CD14-positive monocyte (primary cell): ENCODE data around the gene PPTC7. TPM values are rescaled to one million over a fixed set of nuclear protein-coding genes. Genes with fewer than 3 reads are reported as not detected.

Experiments used
- DNase-seq, 3 donors: peaks; one replicate each; pipeline ENCODE4 v3.0.0-alpha.2; 2011 to 2022
- H2AFZ ChIP-seq: 2 replicates; pipeline ENCODE4 v1.6.0; 2012; ENCODE audit warnings: mild to moderate bottlenecking, low read depth, low read length, inconsistent platforms; ENCODE audit not compliant: insufficient read depth, poor library complexity, severe bottlenecking
- H3K27ac ChIP-seq, 2 donors: 1 replicate in 1 of 2; 2 replicates in 1 of 2; pipeline ENCODE4 v1.5.1; 2012 to 2013; ENCODE audit warnings: low read length in 2 of 2, control low read depth in 1 of 2, inconsistent platforms in 1 of 2, low read depth in 1 of 2, mild to moderate bottlenecking in 1 of 2
- H3K27me3 ChIP-seq, 2 donors: one replicate each; pipeline versions ENCODE4 v1.6.0 to v1.6.1; 2011 to 2013; ENCODE audit warnings: low read length in 2 of 2; ENCODE audit not compliant: control insufficient read depth in 2 of 2, insufficient read depth in 2 of 2
- H3K36me3 ChIP-seq, 2 donors: replicated peaks in 1 of 2; 1 replicate in 1 of 2; 2 replicates in 1 of 2; pipeline versions ENCODE4 v1.5.1 to v1.6.1; 2012 to 2013; ENCODE audit warnings: low read length in 2 of 2, control low read depth in 1 of 2, inconsistent platforms in 1 of 2, mild to moderate bottlenecking in 1 of 2; ENCODE audit not compliant: insufficient read depth in 2 of 2, control insufficient read depth in 1 of 2
- H3K4me1 ChIP-seq, 2 donors: 1 replicate in 1 of 2; 2 replicates in 1 of 2; pipeline versions ENCODE4 v1.5.1 to v1.6.1; 2012 to 2013; ENCODE audit warnings: low read length in 2 of 2, control low read depth in 1 of 2, inconsistent platforms in 1 of 2, mild to moderate bottlenecking in 1 of 2, moderate library complexity in 1 of 2; ENCODE audit not compliant: insufficient read depth in 2 of 2, control insufficient read depth in 1 of 2
- H3K4me2 ChIP-seq: replicated peaks from 2 replicates; pipeline ENCODE3; 2012; ENCODE audit warnings: low read length, moderate library complexity, mild to moderate bottlenecking; ENCODE audit not compliant: poor library complexity, severe bottlenecking; ENCODE audit errors: extremely low read depth
- H3K4me3 ChIP-seq, 3 experiments: fragments of 200-600 bp in 1 of 3; sonication (generic) in 1 of 3; replicated peaks in 1 of 3; 1 replicate in 2 of 3; 2 replicates in 1 of 3; pipeline ENCODE4 v1.5.1; 2011 to 2013; ENCODE audit warnings: low read length in 3 of 3, mild to moderate bottlenecking in 3 of 3, control low read depth in 2 of 3, low read depth in 2 of 3, inconsistent platforms in 1 of 3, moderate library complexity in 1 of 3
- H3K79me2 ChIP-seq: 2 replicates; pipeline ENCODE4 v1.6.0; 2012; ENCODE audit warnings: mild to moderate bottlenecking, control low read depth, inconsistent platforms, low read length, moderate library complexity; ENCODE audit not compliant: insufficient read depth
- H3K9ac ChIP-seq: 2 replicates; pipeline ENCODE4 v1.6.0; 2017; ENCODE audit warnings: low read length, mild to moderate bottlenecking; ENCODE audit not compliant: insufficient read depth, poor library complexity, severe bottlenecking
- H3K9me3 ChIP-seq, 2 donors: replicated peaks in 1 of 2; 1 replicate in 1 of 2; 2 replicates in 1 of 2; pipeline versions ENCODE4 v1.5.1 to v1.6.1; 2012 to 2013; ENCODE audit warnings: low read length in 2 of 2, control low read depth in 1 of 2; ENCODE audit not compliant: control insufficient read depth in 1 of 2, insufficient read depth in 1 of 2
- H4K20me1 ChIP-seq: 2 replicates; pipeline ENCODE4 v1.6.0; 2012; ENCODE audit warnings: mild to moderate bottlenecking, low read length, control low read depth, moderate library complexity; ENCODE audit not compliant: insufficient read depth
- H3K27ac Mint-ChIP-seq, 7 donors: one replicate each; pipeline ENCODE4 v1.8.0; 2020; ENCODE audit warnings: mild to moderate bottlenecking in 7 of 7, mixed read lengths in 7 of 7, moderate library complexity in 6 of 7, inconsistent platforms in 2 of 7
- H3K27me3 Mint-ChIP-seq, 3 donors: one replicate each; pipeline ENCODE4 v1.8.0; 2021 to 2022; ENCODE audit warnings: low read depth in 3 of 3, mild to moderate bottlenecking in 3 of 3, mixed read lengths in 3 of 3, moderate library complexity in 3 of 3, inconsistent platforms in 1 of 3
- H3K36me3 Mint-ChIP-seq, 2 donors: one replicate each; pipeline ENCODE4 v1.8.0; 2020; ENCODE audit warnings: mixed read lengths in 2 of 2, inconsistent platforms in 1 of 2, mild to moderate bottlenecking in 1 of 2
- H3K4me1 Mint-ChIP-seq: one replicate; pipeline ENCODE4 v1.8.0; 2020; ENCODE audit warnings: mild to moderate bottlenecking, mixed read lengths
- H3K4me3 Mint-ChIP-seq, 2 donors: one replicate each; pipeline ENCODE4 v1.8.0; 2020; ENCODE audit warnings: mild to moderate bottlenecking in 2 of 2, mixed read lengths in 2 of 2, moderate library complexity in 1 of 2
- H3K9me3 Mint-ChIP-seq, 7 donors: one replicate each; pipeline ENCODE4 v1.8.0; 2020 to 2022; ENCODE audit warnings: mixed read lengths in 7 of 7, mild to moderate bottlenecking in 6 of 7, moderate library complexity in 6 of 7, inconsistent platforms in 2 of 7
- WGBS: methylation state at CpG from one replicate; pipeline ENCODE4 v1.1.5; 2013; ENCODE audit warnings: missing lambda C conversion rate; ENCODE audit not compliant: insufficient coverage; 5-methylcytosine and 5-hydroxymethylcytosine counted together
- intact Hi-C, 2 donors: fragments of 100-400 bp; cut with micrococcal nuclease; formaldehyde crosslinking; loops; one replicate each; pipeline versions ENCODE4 v1.15.0 to v1.15.1; 2023
- polyA plus RNA-seq, 3 donors: library from polyadenylated mRNA; depleted of rRNA in 1 of 3; unstranded in 2 of 3; stranded (reverse) in 1 of 3; fragments of 300-500 nt in 2 of 3; fragments of >200 nt in 1 of 3; fragmentation: Illumina TruSeq in 2 of 3; gene quantifications; 1 replicate in 2 of 3; 2 replicates in 1 of 3; pipeline ENCODE4 v1.2.3, GENCODE V29; 2012 to 2021
- TF ChIP-seq, protein P1 (sequence below): fragments of 200-600 bp; IDR thresholded peaks from one replicate; pipeline ENCODE4 v1.8.0; 2022; ENCODE audit warnings: antibody characterized with exemption, mild to moderate bottlenecking

PPTC7 gene
- polyA plus RNA-seq, 3 donors: 11.6 to 36.5 (median 15.1) TPM

GRCh38 chr12:110568752-110569151 is 14.4 kb downstream of the PPTC7 start:
- H3K9ac ChIP-seq: no peak overlapping the region
- H3K4me3 ChIP-seq: no peak overlapping the region
- TF ChIP-seq, protein P1, sequence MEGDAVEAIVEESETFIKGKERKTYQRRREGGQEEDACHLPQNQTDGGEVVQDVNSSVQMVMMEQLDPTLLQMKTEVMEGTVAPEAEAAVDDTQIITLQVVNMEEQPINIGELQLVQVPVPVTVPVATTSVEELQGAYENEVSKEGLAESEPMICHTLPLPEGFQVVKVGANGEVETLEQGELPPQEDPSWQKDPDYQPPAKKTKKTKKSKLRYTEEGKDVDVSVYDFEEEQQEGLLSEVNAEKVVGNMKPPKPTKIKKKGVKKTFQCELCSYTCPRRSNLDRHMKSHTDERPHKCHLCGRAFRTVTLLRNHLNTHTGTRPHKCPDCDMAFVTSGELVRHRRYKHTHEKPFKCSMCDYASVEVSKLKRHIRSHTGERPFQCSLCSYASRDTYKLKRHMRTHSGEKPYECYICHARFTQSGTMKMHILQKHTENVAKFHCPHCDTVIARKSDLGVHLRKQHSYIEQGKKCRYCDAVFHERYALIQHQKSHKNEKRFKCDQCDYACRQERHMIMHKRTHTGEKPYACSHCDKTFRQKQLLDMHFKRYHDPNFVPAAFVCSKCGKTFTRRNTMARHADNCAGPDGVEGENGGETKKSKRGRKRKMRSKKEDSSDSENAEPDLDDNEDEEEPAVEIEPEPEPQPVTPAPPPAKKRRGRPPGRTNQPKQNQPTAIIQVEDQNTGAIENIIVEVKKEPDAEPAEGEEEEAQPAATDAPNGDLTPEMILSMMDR: no peak
- H3K9me3 ChIP-seq: peaks cover 12 to 15% of the 10 kb centered on the region in 2 donors
- H3K4me3 Mint-ChIP-seq: no peak overlapping the region
- no peak overlapping the region for H2AFZ ChIP-seq
- no peak overlapping the region for H3K4me2 ChIP-seq
- H3K27me3 Mint-ChIP-seq: no peaks in the 10 kb centered on the region
- H3K4me1 Mint-ChIP-seq: peaks cover 33% of the 10 kb centered on the region
- peak overlapping the region in 1 of 7 donors; percentile 32 for H3K27ac Mint-ChIP-seq
- peaks cover 89% of the 10 kb centered on the region for H3K79me2 ChIP-seq
- no peak for DNase-seq
- peaks cover 84% of the 10 kb centered on the region for H4K20me1 ChIP-seq
- intact Hi-C loops: no loop called here
- H3K9me3 Mint-ChIP-seq: peaks cover 9 to 26% (median 18%) of the 10 kb centered on the region in 7 donors
- peaks cover 4 to 6% of the 10 kb centered on the region in 2 donors for H3K36me3 Mint-ChIP-seq
- H3K27ac ChIP-seq: no peak overlapping the region
- H3K4me1 ChIP-seq: peaks cover 12 to 14% of the 10 kb centered on the region in 2 donors
- H3K27me3 ChIP-seq: no peaks in the 10 kb centered on the region
- 96% methylated on average over 4 of the region's 6 CpGs for WGBS
- H3K36me3 ChIP-seq: peaks cover 0 to 13% of the 10 kb centered on the region in 2 donors

- H3K27me3 Mint-ChIP-seq: no peaks in the 10 kb centered on the region
- peaks cover 29 to 32% of the 10 kb centered on the region in 2 donors for H3K4me1 ChIP-seq
- H4K20me1 ChIP-seq: peaks cover 86% of the 10 kb centered on the region
- WGBS: 98% methylated on average over 5 of the region's 5 CpGs
- peak overlapping the region in 1 of 2 donors; percentile 14 for H3K27ac ChIP-seq
- H2AFZ ChIP-seq: no peak overlapping the region
- H3K4me1 Mint-ChIP-seq: peaks cover 48% of the 10 kb centered on the region
- no peak overlapping the region for H3K9ac ChIP-seq
- H3K36me3 Mint-ChIP-seq: peaks cover 3 to 4% of the 10 kb centered on the region in 2 donors
- peaks cover 4 to 8% of the 10 kb centered on the region in 2 donors for H3K9me3 ChIP-seq
- peaks cover 89% of the 10 kb centered on the region for H3K79me2 ChIP-seq
- peak overlapping the region in 2 of 7 donors; percentile 32 to 43 for H3K27ac Mint-ChIP-seq
- H3K27me3 ChIP-seq: no peaks in the 10 kb centered on the region
- H3K4me3 ChIP-seq: no peak overlapping the region
- peaks cover 0 to 8% of the 10 kb centered on the region in 2 donors for H3K36me3 ChIP-seq
- H3K4me2 ChIP-seq: no peak overlapping the region
- peaks cover 5 to 16% (median 12%) of the 10 kb centered on the region in 7 donors for H3K9me3 Mint-ChIP-seq
- TF ChIP-seq, protein P1: no peak
- no peak overlapping the region for H3K4me3 Mint-ChIP-seq
- intact Hi-C loops: no loop called here
- no peak for DNase-seq
These were observed 16.1 kb downstream of the PPTC7 start for GRCh38 chr12:110566993-110567392.
